ENCODE data around the gene TCF21.
A peak's percentile ranks its signal among the peaks of the same experiment; 100 is the strongest.
"Not testable (repeated sequence)": the region's sequence is repeated elsewhere in the genome, so short reads cannot be mapped to it uniquely, and the experiment has no call there.

TCF21 gene

DNA sequence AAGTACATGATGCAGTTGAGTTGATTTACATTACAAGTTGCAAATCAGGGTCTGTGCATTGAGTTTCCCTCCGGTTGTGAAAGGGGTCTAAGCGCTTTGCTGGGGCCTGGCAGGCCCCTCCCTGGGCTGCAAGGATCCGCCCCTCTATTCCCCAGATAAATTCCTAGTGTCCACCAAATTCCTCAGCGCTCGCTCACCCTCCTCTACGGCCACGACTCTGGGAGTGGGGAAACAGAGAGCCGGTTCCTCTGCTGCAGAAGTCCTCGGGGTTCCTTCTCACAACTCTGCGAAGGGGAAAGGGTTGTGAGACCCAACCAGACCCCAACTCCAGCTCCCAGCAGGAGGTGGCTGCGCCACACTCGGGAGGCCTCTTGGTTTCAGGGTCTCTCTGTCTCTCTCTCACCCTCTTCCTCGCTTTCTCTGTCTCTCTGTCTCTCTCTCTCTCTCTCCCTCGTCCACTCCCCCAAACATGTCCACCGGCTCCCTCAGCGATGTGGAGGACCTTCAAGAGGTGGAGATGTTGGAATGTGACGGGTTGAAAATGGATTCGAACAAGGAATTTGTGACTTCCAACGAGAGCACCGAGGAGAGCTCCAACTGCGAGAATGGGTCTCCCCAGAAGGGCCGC is at the start of gene TCF21:
Gene TCF21, plus strand, starts transcription at position 185 of the 628 bp plus-strand sequence. Its CDS starts 285 bp downstream, at position 470.
- DNase-seq, result peak; percentile 41

DNA sequence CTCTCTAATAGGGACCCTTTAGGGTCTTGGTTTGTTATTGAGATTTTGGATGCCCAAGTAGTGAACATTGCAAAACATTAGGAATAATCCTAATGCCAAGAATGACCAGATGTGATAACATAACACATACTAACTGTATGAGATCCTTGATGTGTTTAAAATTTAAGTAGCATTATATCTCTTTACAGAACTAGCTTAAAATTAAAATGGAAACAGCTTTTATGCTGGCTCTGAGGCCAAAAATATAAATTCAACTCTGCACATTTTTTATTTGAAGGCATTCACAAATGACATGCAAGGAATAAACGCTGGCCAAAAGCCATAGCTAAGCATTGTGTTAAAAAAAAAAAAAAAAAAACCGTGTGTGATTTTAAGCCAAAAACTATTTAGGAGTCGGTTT is 47.7 kb upstream of the TCF21 start:
- DNase-seq, result no peak

DNA sequence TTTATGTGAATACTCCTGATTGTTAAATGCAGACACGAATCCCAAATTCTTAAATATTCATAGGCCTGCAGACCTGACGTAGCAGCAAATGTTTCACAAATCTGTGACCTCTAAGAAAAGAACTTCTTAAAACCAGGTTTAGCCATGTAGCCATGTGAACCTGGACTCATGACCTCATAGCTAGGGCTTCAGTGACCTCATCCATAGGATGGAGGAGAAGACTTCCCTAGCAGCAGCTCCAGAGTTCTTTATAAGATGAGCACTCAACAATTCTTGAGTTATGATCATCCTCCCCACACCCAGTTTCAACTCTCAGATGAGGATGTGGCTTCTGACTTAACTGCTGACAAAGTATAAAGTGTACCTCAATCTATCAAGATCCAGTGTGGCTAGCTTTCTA is 45.8 kb upstream of the TCF21 start:
- no peak for DNase-seq

DNA sequence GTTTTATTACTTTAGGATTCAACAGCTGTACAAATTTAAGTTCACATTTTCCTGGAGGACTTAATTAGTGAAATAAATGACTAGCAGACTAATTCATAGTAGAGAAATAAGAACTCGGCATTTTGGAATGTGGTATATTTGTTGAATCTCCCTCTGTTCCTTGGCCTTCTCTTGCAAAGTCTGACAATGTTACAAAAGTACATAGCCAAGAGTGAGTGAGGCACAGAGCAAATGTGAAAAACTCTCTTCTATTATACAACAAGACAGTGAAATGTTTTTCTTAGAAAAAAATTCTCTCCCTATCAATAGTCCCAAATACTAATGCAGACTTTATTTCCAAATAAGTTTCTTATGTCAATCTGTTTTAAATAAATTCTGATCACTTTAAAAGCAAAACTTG is 44.2 kb upstream of the TCF21 start:
- DNase-seq, result no peak

DNA sequence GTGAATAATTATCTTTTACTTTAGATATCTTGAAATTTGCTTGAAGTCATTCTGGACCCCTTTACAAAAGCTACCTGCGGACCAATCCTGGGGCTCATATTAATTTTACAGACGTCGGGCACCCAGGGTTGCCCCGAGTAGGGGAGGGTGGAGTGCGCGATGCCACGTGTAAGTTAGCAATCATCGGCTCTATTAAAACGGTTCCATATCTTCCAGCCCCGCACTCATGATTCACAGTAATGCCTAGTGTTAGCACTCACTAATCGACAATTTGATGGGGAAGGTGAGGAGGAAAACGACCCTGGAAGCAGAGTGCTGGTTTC is 34.9 kb upstream of the TCF21 start:
- DNase-seq, result no peak

DNA sequence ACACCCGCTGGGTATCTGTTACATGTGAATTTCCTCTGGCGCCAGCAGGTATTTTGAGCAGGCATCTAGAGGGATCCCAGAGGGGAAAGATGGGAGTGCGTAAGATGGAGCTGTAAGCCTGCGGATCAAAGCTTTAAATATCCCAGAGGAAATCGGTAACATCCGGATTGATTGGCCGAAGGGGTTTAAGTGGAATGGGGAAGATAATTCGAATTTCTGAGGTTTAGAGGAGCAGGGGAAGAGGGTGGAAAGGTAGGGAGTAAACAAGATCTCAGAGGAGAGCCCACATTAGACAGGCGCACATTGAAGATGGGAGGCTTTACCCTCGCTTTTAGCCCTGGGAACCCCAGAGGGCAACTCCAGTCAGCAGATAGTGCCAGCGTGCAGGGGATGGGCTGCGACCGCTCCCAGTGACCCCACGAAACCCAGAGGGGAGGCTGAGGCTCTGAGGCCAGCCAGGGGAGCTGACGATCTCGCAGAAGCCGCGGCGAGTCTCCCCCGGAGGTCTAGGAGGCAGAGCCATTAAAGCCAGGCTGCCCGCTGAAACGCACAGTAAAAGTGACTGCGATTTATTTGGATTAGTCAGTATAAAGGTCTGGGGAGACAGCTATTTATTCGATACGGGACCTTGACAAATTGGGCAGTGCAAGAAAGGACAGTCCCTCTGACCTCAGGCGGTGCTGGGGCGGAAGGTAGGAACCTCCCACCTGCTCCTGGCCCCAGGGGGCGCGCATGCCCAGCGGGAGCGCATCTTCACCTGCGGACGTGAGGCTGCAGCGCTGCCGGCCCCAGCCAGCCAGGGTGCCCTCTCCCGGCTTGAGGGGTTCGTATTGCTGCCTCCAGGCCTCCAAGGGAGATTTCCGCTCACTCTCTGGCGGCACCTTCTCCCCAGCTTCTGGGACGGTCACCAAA is 34.3 kb upstream of the TCF21 start:
- no peak for DNase-seq

DNA sequence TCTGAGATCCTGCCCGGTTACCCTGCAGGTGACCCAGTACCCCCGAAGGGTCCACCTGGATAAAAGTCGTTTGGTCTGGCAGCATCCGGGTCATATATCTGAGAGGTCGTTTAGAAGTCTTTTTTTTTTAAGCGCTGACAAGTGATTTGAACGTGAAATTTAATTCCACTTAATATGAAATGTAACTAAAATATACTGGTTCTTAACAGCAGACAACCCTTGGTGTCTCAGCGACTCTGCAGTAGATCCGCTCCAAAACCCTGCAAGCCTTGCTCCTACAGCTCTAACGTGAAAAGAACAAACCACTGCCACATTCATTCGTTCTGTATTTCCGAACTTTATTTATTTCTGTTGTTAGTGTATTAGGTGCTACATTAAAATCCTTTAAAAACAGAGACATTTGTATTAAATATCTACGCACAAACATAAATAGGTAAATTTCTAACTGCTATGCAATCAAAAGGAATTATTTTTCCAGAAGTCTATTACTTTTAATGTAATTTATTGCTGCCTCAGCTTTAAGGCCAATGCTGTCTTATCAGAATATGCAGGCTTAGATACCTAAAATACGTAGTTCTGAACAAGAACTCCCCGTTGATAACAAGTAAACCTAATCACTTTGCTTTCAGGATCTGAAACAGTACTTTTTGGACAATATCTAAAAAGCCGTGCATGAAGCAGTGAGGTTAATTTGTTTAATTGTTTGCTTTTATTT is 33.5 kb upstream of the TCF21 start:
- no peak for DNase-seq

DNA sequence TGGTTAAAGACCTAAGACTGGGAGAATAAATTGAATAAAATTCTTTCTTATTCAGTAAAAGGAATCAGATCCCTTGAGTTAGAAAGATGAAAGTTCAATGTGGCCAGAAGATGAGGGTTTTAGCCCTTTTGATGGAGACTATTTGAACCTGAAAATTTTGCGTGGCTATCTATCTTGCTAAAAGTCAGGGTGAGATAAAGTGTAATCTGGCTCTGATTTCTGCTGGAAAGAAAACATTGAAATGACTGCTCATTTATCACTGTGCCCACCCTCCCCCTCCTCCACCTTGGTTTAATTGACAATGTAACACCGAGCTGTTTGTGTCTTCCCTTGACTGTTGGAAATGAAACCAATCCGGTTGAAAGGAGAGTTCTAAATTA is 32.9 kb upstream of the TCF21 start:
- no peak for DNase-seq

DNA sequence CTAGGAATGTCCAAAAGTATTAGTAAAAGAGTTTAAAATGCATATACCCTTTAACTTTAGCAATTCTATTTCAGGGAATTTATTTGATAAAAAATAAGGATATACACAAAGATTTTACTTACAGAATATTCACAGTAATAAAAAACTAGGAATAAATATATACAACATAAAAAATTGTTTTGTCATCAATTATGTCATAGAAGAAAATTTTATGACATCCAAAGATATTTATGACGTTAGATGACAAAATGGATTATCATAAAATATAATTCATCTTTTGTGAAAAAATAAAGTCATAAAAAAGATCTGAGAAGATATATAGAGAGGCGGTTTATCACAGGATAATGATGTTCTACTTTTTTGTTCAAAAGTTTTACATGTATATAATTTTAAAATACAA is 32.0 kb upstream of the TCF21 start:
- DNase-seq, result no peak

DNA sequence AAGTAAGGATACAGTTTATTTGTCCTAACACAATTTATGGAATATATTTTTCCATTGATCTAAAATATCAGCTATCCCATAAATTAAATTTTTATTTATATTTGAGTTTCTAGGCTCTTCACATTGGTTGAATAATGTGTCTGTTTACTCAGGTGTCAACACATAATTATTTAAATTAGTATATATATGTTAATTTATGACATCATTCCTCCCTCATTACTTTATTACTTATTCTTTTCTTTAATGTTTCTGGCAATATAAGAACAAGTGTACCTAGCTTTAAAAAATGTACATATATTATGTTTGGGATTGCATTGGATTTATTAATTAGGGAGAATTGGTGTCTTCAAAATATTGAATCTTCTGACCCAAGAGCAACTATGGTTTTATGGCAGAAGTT is 31.2 kb upstream of the TCF21 start:
- DNase-seq, result no peak

DNA sequence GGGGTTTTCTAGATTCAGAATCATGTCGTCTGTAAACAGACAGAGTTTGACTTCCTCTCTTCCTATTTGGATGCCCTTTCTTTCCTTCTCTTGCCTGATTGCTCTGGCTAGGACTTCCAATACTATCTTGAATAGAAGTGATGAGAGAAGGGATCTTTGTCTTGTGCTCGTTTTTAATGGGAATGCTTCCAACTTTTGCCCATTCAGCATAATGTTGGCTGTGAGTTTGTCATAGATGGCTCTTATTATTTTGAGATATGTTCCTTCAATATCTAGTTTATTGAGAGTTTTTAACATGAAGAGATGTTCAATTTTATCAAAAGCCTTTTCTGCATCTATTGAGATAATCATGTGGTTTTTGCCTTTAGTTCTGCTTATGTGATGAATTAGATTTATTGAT is 27.6 kb upstream of the TCF21 start:
- DNase-seq, result not testable (repeated sequence)

DNA sequence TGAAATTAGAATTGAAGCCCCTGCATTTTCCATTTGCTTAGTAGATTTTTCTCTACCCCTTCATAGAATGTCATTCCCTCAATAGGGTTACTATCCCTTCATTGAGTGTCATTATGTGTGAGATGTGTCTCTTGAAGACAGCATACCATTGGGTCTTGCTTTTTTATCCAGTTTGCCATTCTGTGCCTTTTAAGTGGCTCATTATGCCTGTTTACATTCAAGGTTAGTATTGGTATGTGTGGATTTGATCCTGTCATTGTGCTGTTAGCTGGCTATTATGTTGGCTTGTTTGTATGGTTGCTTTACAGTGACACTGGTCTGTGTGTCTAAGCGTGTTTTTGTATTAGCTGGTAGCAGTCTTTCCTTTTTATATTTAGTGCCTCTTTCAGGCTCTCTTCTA is 25.7 kb upstream of the TCF21 start:
- DNase-seq, result no peak

DNA sequence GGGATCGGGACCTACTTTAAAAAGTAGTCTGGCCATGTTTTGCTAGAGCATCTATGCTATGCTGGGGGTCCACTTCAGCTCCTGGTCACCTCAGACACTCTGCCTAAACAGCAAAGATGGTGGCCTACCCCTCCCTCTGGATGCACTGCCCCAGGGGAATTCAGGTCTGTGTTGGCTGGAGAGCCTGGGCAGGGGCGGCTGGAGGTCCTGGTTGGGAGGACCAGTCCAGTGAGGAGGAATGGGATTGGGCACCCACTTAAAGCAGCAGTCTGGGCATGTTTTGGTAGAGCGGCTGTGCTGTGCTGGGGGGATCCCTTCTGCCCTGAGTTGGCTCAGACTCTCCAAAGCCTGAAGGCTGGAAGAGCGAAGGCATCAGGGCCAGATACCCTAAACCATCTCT is 23.2 kb upstream of the TCF21 start:
- no peak for DNase-seq

DNA sequence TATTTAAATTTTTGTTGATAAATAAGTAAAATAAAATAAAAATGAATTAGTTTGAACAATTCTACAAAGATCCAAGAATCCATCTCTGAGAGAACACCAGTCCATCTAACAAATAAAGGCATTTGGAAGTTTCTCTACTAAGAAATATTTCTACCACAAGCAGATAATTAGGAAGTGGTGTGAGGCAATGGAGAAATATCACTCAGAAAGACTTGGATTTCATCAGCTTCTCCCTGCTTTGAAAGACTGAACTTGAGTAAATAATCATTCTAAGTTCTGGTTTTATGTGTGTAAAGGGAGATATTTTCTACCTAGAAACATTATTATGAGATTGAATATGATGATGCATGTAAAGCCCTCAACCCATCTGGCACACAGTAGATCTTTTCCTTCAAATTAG is 17.8 kb upstream of the TCF21 start:
- no peak for DNase-seq

DNA sequence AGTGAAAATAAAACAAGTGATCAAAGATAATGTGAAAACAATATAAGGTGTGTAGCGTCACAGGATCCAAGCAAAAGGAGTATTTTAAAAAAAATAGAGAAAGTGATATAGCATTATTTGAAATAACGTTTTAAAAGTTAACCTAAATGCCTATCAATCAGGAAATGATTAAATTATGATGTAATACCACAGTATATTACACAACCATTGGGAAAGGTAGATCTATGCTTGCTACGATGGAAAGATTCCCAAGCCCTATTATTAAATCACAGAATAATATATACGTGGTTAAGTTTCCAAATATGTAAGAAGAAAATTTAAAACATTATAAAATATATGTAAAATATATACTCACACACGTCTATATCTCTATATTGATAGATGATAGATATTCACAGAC is 15.4 kb upstream of the TCF21 start:
- DNase-seq, result no peak

DNA sequence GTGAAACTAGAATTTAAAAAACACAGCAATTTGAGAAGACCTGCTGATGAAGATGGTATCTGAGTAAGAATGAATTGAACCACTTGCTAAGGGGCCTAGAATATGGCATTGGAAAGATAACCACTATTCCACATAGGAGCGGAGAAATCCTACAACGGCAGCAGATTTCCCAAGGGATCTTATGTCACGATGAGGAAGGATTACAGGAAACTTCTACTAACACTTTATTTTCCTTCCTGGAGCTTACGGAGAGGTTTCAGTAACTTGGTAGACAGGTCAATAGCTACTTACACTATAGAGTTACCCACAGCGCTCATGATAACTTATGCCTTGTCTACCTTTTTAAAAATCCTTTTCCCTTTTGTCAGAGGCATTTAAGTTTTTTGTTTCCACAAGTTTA is 11.8 kb upstream of the TCF21 start:
- DNase-seq, result no peak

DNA sequence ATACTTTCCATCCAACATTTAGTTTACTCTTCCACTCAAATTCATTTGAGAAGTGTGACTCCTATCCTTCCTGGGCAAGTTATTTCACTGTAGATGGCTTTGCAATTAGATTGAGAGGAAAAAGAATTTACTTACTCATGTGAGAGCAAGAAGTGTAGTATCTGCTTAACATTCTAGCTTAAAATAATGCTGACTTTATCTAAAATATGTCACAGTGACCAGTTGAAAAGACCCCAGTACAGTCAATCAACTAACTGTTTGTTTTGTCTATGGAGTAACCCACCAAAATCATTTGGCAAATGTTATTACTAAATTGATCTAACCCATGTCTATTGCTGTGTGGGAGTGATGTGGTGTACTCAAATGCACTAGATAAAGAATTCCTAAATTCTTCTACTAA is 8.9 kb upstream of the TCF21 start:
- no peak for DNase-seq

DNA sequence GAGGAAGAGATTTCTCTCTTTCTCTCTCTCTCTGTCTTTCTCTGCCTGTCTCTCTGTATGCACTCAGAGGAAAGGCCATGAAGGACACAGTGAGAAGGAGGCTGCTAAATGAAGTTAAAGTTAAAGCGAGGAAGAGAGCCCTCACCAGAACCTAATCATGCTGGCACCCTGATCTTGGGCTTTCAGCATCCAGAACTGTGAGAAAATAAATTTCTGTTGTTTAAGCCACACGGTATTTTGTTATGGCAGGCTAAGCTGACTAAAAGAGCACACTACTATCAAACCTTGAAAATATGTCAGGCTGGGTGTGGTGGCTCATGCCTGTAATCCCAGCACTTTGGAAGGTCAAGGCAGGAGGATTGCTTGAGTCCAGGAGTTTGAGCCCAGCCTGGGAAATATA is 8.0 kb upstream of the TCF21 start:
- no peak for DNase-seq

DNA sequence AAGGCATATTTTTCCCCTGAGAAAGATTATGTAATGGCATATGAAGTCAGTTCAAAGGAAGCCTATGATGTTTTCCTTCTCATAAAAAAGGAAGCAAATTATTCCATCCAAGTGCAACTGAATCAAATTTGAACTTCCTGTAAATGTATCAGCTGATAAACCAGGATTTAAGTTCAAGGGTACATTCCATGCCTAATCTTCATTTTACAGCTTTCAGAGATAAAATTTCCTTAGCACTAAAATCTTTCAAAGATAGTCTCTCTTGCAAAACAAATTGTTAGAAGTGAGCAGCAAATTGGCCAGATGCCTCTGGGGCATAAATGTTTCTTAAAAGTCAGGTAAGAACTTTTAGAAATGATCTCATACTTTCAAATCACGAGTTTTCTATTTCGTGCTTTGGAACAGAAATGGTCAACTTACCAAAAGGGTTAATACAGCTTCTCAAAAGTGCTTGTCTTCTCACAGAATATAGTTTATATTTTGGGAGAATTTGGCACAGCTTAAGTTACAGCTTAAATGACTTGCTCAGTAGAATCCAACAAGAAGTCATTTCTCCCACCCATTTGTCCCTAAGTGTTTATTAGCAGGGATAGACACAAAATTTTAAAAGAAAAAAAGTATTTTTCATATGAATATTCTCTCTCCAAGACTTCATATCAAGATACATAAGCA is 2.7 kb upstream of the TCF21 start:
- DNase-seq, result no peak

DNA sequence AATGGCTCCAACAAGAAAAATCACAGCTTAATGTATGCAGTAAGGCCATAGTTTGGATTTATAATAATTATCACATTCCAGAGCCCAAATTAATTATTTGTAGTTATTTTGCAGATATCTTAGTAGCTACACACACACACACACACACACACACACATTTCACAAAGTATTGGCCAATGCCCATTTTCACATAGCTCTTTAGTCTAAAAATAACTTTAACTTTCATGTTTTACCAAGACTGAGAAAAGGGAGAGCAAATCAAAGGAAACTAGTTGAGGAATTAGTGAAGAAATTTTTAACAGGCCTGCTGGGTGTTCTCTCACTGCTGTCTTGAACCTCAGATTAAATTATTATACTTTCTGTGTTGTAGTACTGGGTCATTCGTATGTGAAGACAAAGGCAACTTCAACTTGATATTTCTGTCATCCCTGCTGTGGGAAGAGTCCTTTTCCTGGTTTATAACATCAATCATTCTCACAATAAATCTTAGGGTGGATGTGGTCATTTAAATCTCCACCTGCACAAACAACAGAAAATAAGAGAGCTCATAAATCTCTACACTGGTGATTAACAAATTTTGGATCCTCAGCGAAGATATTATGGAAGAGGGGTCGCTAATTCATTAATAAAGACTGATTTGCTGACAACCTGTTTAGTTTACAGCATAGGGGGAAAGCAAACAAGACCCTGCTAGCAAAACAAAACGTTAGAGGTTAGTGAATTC is 1.6 kb upstream of the TCF21 start:
- DNase-seq, result no peak

DNA sequence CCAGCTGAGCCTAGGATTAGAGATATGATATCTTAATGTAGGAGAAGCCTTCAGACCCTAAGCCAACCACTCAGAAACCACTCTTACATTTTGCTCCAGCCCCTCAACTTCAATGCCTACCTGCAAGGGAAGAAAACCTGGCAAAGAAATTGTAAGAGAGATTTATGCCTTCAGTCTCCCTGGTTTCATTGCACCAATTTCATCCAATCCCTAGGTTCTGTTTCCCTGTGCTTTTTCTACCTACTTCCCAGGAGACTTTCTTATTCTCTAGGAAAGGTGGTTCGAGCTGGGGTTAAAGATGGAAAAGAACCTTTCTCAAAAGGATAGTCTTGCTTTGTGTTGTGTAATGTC is 1.1 kb upstream of the TCF21 start:
- DNase-seq, result no peak

DNA sequence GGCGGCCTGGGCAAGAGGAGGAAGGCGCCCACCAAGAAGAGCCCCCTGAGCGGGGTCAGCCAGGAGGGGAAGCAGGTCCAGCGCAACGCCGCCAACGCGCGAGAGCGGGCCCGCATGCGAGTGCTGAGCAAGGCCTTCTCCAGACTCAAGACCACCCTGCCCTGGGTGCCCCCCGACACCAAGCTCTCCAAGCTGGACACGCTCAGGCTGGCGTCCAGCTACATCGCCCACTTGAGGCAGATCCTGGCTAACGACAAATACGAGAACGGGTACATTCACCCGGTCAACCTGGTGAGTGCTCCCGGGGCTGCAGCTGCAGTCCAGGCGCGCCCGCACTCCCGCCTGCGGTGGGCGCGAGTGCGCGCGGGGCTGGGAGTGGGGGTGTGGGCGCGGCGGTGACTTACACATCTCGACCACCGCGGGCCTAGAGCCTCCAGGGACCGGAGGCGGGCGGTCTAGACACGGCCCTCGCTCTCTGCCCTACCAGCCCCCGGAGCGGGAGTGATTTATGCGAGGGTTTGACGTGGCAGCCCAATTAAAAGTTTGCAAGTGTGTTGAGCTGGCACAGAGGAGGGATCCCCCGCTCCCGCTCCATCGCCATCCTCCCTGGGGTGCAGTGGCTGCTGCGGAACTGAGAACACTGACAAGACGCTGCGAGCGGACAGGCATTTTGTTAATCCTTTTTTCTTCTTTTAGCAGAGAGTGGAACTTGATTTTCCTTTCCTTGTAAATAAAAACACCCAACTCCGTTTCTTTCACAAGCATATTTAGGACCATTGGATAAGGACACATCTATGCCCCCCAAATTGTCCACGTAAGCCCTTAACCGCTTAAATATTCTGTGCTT is 867 bp downstream of the TCF21 start:
- no peak for DNase-seq

All from EL (cell line).